ENCODE results near the gene KRTAP5-4.
"Not testable (repeated sequence)": the region's sequence is repeated elsewhere in the genome, so short reads cannot be mapped to it uniquely, and the experiment has no call there.

Gene KRTAP5-4

DNA sequence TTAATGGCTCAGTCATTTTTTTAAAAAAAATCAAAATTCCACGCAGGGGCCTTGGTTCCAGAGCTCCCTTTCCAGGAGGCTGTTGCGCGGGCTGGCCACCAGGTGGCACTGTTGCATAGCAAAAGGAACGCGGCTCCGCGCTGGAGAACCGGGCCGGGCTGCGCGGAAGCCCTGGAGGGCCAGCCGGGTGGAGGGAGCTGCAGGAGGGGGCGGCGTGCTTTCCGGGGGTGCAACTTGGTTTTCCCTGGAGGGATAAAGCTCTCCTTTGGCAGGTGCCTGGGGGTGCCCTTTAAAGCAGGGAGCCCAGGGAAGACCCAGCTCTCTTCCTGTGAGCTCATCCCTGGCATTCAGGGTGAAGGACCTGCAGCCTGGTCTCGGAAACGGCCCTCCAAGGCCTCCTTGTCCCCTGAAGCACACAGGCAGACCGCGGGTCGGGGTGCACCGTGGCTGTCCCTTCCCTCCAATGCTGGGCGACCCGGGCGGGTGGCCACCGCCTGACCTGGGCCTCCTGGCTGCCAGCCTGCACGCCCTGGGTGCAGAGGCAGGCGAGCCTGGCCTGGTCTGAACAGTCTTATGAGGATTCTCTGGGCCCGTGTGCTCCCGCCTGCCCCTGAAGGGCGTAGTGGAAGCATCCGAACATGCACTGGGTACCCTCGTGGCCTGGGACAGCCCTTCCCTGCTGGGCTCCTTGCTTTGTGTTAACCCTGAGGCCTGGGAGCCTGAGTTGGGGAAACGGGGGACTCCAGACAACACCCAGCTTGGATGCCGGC lies 31.0 kb upstream of the KRTAP5-4 start:
- DNase-seq: peak in 50 of 56 donors; percentile 20 to 90 (median 60)

DNA sequence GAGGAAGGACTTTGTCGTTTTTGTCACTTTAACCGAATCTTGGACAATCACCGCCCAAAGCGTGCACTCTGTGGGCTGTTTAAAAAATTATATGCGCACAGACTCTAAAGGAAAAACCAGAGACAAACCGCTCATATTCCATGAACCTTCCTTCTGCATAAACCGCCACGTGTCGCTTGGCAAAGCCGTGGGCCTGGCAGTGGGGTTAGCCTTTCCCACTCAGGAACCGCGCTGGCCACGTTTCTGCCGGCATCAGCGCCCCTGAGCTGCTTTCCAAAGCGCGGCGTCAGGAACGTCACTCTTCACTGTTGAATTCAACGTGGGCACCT lies 30.5 kb upstream of the KRTAP5-4 start:
- DNase-seq: no peak

DNA sequence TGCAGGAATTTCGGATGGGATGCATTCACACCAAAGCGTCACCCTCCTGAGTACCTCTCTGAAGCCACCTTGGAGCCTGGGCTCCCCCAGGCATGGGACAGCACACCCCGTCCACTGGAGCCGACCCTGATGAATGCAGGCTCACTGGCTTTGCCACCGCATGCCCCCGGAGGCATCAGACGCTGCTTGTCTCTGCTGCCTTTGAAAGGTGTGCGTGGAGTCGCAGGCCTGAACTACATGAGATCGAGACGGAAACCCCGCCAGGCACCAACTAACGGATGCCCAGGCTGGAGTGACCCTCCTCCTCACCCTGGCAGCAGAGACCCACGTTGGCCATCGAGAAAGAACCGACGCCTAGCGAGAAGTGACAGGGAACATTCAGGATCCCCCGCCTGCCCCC lies 30.1 kb upstream of the KRTAP5-4 start:
- DNase-seq: no peak

DNA sequence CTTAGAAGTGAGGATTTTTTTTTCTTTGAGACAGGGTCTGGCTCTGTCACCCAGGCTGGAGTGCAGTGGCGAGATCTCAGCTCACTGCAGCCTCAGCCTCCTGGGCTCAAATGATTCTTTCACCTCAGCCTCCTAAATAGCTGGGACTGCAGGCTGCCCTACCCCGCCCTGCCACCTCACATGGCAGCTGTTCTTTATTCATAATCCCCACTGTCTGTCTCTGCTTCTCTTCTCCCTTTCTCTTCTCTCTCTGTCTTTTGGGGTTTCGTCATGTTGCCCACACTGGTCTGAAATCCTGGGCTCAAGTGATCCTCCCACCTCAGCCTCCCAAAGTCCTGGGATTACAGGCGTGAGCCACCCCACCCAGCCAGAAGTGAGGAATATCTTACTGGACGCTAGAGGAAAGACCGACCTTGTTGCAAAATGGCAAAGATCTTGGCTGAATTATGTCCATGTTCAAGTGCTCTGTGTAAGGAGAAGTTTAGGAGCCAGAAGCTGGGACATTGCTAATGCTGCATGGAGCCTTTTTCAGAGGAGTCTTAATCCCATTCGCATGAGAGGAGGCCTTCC lies 29.6 kb upstream of the KRTAP5-4 start:
- no peak for DNase-seq

DNA sequence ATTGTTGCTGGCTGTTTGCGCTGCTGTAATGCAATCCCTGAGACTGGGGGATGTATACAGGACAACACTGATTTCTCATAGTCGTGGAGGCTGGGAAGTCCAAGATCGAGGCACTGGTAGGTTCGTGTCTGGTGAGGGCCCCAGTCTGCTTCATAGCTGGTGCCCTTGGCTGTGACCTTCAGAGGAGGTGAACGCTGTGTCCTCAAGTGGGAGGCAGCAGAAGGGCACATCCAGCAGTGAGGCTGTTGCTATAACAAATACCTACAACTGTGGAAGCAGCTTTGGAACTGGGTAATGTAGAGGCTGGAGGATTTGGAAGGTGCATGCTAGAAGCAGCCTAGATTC lies 29.0 kb upstream of the KRTAP5-4 start:
- DNase-seq: no peak

DNA sequence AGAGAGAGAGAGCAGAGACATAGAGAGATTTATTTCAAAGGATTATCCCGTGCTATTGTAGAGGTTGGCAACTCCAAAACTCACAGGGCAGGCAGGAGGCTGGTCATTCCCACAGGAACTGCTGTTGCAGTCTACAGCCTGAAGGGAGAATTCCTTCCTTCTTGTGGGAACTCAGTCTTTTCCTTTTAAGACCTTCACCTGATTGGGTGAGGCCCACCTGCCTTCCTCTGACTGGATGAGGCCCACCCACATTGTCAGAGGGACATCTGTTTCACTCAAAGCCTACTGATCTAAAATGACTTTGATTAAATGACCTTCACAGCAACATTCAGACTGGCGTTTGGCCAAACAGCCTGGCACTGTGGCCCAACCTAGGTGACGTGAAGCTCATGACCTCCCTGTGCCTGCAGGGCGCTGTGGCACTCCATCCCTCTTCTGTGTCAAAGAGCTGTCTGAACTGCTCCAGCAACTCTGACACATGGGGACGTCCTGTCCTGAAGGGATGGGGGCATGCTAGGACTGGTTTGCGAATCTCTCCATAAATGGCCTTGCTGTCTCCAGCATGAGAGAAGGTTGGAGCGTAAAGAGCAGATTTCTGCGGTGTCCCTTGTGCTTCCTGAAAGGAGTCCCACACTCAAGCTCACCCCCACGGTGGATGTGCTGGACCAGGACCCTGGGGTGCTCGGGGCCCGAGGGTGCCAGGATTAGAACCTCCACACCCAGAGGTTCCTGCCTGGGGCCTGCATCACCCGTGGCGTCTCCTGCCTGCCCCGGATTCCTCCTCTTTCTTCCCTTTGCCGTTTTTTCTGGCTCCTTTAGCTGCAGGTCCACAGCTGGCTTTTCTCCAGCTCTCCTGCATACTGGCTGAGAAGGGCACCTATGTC lies 28.3 kb upstream of the KRTAP5-4 start:
- no peak for DNase-seq

DNA sequence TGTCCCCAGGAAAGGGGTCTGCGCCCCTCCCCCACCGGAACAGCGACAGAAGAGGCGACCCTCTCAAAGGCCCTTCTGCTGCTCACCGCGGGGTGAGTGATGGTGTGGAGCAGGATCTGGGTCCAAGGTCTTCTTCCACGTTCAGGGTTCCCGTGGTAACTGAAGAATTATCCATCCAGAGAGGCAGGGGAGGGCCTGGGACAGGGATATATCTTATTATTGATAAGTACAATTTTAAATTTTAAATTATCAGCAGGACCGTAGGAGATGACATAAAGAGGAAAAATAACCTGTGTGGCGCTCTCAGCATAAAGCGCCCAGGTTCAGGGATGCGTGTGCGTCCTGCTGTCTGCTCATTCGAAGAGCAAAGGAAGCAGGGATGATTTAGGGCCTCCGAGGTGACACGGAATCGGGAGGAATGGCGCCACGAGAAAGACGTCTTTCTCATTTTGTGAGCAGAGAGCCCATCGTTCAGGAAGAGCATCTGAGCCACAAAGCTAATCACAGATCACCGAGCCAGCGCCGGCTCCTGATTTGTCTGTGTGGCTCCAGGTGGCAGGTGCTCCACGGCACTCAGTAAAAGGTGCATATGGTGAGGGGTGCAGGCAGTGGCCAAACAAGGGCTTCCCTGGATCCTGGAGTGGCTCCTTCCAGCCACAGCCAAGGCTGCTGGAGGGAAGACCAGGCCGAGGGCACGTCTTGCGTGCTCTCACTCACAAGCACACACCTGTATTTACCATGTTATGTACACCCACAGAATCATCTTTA lies 26.9 kb upstream of the KRTAP5-4 start:
- DNase-seq: no peak

DNA sequence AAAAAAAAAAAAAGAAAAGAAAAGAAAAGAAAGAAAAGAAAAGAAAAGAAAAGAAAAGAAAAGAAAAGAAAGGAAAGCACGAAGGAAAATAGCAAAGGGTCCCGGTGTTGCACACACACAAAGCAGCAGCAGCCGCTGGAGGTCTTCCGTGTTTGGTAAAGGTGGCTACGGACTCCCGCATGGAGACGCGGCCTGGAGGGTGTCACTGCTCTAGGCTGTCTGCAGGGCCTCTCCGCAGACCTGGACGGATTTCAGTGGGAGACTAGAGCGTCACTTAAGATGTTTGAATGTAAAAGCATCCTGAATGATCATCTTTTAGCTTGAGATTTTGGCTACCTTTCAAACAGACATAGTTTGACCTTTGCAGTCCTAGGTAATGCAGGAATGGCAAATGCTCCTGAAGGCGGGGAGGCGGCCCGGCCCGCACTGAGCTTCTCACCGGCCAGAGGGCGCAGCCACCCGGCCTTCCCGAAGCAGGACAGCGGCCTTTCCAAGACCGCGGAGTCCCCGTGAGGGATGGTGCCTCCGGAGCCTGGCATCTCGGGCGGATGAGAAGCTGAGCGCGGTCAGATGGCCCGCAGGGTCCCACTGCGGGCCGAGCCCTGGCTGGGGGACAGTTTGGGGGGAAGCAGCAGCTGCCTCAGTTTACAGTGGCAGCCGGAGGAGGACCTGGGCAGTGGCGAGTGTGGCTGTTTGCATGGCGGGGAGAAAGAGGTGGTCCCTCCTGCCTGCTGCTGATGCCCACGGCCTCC lies 26.1 kb upstream of the KRTAP5-4 start:
- no peak for DNase-seq

DNA sequence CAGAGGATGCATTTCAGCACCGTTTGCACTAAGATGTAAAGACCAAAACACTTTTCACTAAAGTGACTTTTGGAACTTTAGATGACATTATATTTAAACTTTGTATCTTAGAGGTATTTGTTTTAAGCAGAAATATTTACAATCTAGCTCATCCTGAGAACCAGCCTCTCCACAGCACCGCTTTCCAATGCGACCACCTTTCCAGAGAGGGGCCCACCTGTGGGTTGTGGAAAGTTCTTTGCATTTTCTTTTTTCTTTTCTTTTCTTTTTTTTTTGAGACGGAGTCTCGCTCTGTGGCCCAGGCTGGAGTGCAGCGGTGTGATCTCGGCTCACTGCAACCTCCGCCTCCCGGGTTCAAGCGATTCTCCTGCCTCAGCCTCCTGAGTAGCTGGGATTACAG lies 24.6 kb upstream of the KRTAP5-4 start:
- DNase-seq: not testable (repeated sequence)

DNA sequence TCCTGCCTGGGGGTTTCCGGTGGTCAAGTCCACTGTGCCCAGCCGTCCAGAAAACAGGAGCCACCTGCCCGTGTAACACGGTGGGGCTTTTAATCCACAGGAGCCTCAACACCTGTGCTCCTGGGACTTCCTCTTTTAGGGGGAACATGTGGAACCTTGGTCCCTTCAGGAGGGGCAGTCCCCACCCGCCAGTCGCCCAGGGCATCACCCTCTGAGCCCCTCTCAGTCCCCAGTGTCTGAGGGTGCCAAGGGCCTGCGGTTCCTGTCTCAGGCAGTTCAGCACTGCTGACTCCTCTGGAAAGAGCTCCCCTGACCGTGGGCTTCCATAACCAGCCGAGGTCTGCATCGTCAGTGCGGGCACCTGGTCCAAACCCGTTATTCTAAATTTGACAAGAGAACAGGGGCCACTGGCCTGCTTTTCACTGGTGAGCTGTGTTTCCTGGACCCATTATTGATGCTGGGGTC lies 23.5 kb upstream of the KRTAP5-4 start:
- DNase-seq: no peak

DNA sequence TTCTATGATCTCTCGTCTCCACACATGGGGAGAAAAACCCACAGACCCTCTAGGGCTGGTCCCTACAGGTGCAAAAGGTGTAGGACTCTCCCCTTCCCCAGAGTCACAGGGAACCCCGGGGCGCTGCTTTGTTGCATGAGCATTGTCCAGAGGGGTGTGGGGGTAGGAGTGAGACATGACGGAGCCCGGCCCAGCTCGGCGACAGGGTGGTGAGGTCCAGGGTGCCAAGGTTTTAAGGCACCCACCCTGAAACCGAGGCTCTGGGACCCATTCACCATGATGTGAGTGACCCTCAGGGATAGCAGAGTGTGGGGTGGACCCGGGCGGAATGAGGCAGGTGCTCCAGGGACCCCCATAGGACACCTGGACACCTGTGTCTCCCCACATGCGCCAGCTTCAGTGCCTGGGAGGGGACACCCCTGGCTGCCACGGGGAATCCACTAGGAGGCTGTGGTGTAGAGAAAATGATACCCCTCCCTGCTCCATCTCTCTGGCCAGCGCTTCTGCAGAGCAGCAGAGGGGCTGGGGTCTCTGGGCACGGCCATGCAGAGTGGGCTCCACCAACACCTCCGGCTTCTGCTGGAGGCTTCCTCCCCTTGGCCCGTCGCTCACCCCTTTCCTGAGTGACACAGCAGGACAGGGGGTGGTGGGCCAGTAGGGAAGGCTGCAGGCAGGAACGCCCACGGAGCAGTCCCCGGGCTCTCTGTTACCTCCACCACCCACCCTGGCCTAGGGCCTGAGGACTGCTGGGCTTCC lies 22.8 kb upstream of the KRTAP5-4 start:
- no peak for DNase-seq

DNA sequence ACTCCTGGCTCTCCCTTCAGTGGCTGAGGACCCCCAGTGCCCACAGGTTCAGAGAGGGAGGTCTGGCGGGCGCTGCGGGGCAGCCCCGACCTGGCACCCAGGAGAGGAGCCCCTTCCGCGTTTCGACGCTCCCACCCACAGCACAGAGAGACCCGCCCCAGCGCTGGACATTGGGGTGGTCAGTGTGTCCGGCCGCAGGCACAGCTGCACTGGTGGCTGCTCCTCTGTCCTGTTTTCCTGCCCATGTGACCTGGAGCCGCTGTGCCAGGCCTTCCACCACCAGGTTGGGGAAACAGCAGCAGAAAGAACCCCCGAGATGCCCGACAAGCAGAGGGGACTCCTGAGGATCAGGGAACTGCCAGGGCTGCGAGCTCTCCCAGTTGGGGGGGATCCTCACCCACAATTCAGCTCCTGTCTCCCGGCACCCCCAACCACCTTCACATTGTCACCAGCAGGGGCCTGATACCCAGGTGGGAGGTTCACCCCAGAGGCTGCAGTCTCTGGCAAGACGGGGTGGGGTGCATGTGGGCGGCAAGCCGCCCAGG lies 21.3 kb upstream of the KRTAP5-4 start:
- DNase-seq: no peak

DNA sequence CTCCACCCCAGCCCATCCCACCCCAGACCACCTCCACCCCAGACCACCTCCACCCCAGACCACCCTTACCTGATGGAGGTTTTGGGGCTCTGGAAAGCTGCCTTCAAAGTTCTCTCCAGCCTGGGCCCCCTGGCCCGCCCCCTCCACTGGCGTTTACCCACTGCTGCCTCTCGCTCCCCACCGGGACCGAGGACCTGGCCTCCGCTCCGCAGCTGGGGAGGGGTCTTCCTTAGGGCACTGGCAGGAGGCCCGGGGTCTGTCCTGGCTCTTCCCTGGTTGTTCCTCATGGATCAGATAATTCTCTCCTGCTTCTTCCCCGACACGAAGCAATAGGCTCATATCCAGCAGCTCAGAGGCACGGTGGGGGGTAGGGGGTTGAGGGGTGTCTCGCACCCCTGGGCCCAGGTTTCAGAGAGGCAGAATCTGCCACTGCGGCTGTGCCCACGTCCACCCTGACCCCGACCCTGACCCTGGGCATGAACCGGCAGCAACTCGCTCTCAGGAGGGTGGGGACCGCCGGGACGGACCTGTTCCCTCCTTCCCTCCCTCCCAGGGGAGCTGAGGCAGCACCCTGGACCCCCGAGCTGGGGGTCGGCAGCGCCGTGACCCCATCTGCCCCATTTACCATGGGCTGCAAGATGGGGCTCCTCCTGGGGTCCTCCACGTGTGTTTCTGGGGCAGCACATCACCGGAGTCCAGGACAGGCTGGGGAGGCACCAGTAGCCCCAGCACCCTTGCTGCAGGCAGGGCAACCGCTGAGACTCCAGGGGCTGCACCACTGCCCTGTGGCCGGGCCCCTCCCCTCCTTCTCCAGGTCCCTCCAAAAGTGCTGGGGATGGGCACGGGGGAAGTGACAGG lies 20.6 kb upstream of the KRTAP5-4 start:
- DNase-seq: no peak

DNA sequence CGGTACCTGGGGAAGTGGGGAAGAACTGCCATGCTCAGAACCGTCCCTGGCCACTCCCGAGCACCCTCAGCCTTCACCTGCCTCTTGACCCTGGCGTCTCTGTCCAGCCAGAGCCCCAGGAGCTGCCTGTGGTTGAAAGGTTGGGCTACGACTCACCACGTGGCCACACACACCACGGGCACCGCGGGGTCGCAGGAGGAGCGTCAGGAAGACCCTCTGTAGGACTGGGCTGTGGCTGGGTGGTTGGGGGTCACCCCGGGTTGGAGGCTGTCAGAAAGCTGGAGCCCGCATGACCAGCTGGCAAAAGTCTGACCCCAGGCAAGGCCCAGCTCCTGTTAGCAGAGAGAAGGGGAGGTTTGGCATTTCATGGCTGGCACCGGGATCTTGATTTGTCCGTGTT lies 19.2 kb upstream of the KRTAP5-4 start:
- no peak for DNase-seq

DNA sequence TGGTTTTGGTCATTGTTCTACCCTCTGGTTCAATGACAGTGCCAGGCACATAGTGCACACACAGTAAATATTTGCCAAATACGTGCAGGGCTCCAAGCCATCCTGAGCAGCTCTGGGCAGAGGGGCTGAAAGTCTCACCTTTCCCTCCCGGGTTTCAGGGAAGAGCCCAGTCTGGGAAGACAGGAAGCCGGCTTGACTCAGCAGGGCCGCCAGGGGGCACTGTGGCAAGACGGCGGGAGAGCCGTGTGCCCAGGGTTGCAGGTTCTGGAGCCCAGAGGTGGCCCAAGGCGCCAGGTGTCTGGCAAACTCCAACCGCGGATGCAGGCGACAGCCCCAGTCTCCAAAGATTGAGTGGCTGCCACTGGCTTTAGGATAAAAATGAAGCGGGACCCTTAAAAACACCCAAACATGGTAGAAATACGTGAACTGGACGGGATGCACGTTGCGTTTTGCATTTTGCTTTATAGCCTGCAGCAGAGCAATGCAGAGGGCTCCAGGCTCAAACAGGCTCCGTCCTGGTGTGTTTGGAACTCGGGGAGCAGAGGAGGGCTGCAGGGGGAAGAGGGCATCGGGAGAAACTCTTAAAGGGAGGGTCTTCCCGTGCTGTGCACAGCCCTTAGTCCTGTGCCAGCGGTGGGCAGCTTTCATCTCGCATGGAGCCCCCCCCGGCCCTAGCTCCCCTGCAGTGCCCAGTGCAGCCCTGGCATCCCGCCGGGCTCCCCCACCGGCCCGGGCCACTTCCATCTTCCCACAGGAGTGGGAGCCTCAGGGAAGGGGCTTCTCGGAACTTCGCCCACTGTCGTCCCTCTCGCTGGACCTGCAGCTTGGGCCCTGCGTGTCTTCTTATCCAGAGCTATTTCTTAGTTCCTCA lies 18.4 kb upstream of the KRTAP5-4 start:
- DNase-seq: peak in 5 of 56 donors; percentile 2 to 37 (median 9)

DNA sequence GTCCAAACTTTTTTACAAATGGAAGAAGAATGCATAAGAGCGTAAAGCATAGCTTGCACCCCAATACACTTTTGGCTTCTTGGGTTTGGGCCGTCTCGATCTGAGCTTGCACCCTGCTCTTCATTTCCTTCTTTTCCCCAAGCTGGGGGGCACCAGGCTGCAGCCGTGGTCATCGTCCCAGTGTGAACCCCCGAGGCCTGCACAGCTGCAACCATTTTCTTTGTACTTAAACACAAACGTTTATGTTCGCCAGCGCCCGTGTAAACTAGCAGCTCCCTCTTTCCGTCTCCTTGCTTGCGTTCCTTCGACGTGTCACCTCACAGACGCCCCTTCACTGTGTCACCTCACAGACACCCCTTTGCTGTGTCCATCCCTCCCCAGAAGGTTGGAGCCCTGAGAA lies 17.7 kb upstream of the KRTAP5-4 start:
- DNase-seq: no peak

DNA sequence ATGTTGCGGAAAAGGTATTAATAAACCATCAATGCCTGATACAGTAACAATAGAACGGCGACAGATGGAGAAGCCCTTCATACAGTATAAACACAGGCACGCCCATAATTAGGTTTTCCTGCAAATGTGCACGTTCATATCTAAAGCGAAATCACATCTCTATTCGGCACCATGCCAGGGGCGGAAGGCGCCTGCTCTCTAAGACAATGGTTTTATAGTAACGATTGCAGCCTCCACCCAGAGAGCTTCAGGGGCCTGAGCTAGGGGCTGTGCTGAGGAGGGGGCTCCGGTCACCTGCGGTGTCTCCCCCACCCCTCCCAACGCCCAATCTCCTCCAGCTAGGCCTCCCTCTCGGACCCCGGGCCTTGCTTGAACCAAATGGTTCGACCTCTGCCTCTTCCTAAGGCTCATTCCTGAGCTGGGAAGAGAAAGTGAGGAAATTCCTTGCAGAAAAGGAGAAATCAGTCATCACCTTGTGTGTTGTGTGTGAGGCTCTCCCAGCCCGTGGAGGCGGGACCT lies 17.2 kb upstream of the KRTAP5-4 start:
- no peak for DNase-seq

DNA sequence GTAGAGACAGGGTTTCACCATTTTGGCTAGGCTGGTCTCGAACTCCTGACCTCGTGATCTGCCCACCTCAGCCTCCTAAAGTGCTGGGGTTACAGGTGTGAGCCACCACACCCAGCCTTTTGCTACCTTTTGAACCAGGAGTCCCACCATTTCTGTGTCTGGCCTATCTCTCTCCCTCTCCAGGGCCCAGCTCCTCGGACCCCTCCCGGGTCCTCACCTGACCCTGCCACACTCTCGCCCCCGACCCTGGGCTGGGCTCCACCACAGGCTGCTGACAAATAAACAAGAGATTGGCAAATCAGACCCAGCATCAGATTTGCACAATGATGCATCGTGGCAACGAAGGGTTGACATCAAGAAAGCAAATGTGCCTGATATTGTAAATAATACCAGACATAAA lies 16.4 kb upstream of the KRTAP5-4 start:
- DNase-seq: no peak

Measured in nucleus accumbens (tissue), 56 donors.